HG02588 (cell line): ENCODE results near the gene TSPAN9.

Experiments used
- ATAC-seq: cut with Tn5 transposase; IDR thresholded peaks from one replicate; pipeline ENCODE4 v1.9.1; 2021; ENCODE audit warnings: mild to moderate bottlenecking, moderate library complexity; ENCODE audit not compliant: unreplicated experiment

The TSPAN9 gene

GRCh38 chr12:3179731-3180130 is 102.6 kb downstream of the TSPAN9 start:
- ATAC-seq = no peak

- no peak for ATAC-seq
Measured at GRCh38 chr12:3182426-3182825, 105.2 kb downstream of the TSPAN9 start.

- ATAC-seq = no peak
Measured at GRCh38 chr12:3184485-3184884, 107.3 kb downstream of the TSPAN9 start.

GRCh38 chr12:3185260-3185870 is 108.2 kb downstream of the TSPAN9 start:
- no peak for ATAC-seq

- peak; percentile 41 for ATAC-seq
Measured at GRCh38 chr12:3186546-3187215, 109.5 kb downstream of the TSPAN9 start.

- no peak for ATAC-seq
Measured at GRCh38 chr12:3187846-3188770, 110.9 kb downstream of the TSPAN9 start.

GRCh38 chr12:3189282-3189681 is 112.1 kb downstream of the TSPAN9 start:
- ATAC-seq = no peak

GRCh38 chr12:3190101-3190500 is 112.9 kb downstream of the TSPAN9 start:
- no peak for ATAC-seq

- ATAC-seq = no peak
Measured at GRCh38 chr12:3191450-3191849, 114.3 kb downstream of the TSPAN9 start.

- no peak for ATAC-seq
Measured at GRCh38 chr12:3192221-3192620, 115.0 kb downstream of the TSPAN9 start.

GRCh38 chr12:3193131-3193530 is 116.0 kb downstream of the TSPAN9 start:
- no peak for ATAC-seq

- no peak for ATAC-seq
Measured at GRCh38 chr12:3193755-3194154, 116.6 kb downstream of the TSPAN9 start.

GRCh38 chr12:3195337-3195736 is 118.2 kb downstream of the TSPAN9 start:
- no peak for ATAC-seq

GRCh38 chr12:3195859-3196483 is 118.8 kb downstream of the TSPAN9 start:
- no peak for ATAC-seq

- ATAC-seq = no peak
Measured at GRCh38 chr12:3196488-3196887, 119.3 kb downstream of the TSPAN9 start.

GRCh38 chr12:3197131-3197818 is 120.1 kb downstream of the TSPAN9 start:
- ATAC-seq = no peak

GRCh38 chr12:3199551-3200031 is 122.4 kb downstream of the TSPAN9 start:
- ATAC-seq = no peak

- no peak for ATAC-seq
Measured at GRCh38 chr12:3200032-3200617, 122.9 kb downstream of the TSPAN9 start.

GRCh38 chr12:3200814-3201233 is 123.6 kb downstream of the TSPAN9 start:
- no peak for ATAC-seq
